HG02678 (cell line): ENCODE measurements around the gene SUN5.

Experiments used
- ATAC-seq: cut with Tn5 transposase; IDR thresholded peaks from one replicate; pipeline ENCODE4 v1.9.1; 2021; ENCODE audit warnings: mild to moderate bottlenecking, moderate library complexity; ENCODE audit not compliant: unreplicated experiment

Gene SUN5

DNA sequence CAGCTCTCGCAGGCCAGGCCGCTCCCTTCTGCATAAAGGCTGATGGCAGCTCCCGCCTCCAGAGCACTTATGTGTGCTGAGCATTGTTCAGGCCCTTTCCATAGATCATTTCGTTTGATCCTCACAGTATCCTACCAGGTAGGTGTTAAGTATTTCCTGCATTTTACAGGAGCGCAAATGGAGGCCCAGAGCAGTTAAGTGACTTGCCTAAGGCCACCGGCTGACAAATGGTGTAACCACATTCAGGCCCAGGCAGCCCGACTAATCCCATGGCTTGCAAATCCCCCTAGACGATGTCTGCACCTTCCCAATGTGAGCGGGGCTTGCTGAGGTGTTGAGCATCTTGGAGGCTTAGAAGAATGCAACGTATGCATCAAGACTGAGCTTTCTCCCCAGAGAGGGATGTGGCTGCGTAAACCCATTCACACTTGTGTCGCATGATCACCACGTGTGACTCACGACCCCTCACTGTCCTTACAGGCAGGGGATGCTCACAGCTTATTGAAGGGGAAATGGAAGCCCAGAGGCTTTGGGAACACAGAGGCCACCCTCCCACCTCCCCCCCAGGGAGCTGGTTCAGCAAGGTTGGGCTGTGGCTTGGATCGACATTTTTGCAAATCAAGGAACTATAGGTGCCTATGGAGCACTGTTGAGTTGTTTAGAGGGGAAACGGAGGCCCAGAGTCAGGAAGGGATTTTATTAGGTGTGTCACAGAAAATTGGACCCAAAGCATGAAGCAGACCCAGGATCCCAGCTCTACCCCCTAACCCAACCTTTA, 10.3 kb upstream of the SUN5 start:
- no peak for ATAC-seq

GRCh38 chr20:33013701-33014326, 9.6 kb upstream of the SUN5 start:
- ATAC-seq = no peak

GRCh38 chr20:33012327-33013189, 8.3 kb upstream of the SUN5 start:
- no peak for ATAC-seq

DNA sequence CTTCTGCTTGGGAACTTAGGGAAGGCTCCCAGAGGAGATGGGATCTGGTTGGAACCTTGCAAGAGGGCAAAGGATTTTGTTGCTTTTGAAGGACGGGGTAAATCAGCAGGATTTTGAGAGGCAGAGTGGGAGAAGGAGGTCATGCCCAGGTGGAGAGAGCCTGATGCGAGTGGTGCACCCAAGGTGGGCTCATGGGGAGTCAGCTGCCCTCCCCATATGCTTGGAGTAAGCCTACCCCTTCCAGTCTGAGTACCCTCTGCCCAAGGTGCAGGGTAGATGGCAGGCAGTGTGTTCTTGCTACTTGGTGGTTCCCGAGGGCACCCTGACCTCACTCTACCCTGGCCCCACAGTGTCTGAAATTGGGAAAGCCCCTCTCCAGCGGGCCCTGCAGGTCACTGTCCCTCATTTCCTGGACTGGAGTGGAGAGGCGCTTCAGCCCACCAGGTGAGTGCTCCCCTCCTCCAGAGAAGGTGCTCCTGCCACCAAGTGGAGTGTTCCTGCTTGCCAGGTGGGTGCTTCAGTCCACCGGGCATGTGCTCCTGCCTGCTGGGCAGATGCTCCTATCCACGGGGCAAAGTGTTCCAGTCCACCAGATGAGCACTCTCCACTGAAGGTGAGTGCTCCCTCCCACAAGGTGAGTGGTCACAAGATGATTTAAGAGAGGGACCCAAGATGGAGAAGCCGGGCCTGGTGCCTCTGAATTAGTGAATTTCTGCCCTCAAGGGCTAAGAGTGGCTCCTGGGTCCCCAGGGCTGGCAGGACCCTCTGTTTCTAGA, 6.6 kb upstream of the SUN5 start:
- no peak for ATAC-seq

DNA sequence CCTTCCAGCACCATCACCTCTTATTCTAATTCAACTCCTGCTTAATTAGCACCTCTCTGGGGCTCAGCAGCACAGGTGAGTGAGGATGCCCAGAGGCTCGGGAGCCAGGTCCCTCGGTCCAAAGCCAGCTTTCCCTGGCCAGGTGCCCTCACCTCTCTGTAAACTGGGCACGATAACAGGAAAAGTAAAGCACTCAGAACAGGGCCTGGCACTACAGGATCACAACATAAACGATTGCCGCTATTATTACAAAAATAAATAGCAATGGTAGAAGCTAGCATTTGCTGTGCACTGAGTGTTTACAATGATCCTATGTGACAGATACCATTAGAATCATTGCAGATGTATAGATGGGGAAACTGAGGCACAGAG, 5.9 kb upstream of the SUN5 start:
- ATAC-seq = no peak

GRCh38 chr20:33009214-33010132, 5.2 kb upstream of the SUN5 start:
- ATAC-seq = no peak

- ATAC-seq = no peak
Measured at GRCh38 chr20:33008336-33009213, 4.3 kb upstream of the SUN5 start.

DNA sequence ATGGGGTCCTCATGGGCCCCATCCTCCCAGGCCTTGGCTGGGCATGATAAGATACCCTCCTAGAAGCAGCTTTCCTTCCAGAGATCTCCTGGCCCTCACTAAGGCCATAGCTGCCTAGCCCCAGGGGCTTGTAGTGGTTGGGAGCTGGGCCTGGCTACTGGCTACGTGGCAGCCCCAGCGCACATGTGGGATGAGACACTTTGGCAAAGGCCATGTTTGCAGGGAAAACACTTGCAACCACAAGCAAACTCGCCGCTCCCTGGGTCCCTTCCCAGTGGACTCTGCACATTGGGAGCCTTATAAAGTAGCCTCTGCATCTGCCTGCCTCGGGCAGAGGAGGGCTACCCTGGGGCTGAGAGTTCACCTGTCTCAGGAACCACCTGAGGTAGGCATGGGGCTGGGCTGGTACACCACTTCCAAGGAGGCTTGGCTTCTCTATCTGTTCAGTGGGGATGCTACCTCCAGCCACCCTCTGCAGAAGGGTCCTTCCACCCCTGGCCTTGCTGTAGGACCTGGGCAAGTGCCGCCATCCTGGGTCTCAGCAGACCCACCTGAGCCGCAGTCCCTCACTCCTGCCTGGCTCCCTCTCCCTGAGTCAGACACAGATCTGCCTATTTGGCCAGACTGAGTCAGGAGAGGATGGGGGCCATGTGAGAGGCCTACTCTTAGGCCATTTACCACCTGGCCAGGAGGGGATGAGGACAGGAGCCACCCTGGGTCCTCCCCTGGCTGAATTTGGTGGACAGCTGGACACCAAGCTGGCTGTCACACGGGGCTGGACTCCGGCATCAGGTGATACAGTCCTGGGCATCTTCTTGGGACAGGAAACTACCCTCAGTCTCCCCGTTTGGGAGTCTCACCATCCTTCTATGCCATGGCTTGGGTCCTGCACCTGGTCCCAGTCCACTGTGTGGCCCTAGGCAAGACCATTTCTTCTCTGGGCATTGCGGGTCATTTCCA, 3.4 kb upstream of the SUN5 start, which contains the start of gene BPIFB2:
BPIFB2 (plus strand) TSS at position 329 of the 960 bp plus-strand sequence. CDS start 871 bp downstream, outside the sequence.
- ATAC-seq = no peak

DNA sequence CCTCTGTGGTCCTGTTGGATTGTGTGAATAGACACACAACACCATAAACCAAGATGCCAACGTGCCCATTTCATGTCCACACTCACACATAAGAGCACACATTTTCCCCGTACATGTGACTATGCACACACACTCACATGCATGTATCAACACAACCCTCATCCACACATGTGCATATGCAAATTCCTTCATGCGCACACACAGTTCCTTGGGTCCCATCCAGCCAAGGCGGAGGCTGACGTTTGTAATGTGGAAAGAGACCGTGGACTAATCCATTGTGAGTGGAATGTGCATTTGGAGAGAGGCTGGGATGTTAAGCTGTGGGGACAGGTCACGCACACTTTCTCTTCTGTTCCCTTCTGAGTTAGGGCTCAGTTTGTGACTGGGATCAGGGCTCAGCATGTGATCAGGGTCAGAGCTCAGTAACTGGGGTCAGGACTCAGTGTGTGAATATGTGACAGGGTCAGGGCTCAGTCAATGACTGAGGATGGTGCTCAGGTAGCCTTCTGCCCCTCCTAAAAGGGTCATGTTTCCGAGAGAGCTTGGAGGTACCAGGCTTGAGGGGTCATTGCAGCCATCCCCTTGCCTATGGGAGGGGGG, 2.6 kb upstream of the SUN5 start:
- no peak for ATAC-seq

DNA sequence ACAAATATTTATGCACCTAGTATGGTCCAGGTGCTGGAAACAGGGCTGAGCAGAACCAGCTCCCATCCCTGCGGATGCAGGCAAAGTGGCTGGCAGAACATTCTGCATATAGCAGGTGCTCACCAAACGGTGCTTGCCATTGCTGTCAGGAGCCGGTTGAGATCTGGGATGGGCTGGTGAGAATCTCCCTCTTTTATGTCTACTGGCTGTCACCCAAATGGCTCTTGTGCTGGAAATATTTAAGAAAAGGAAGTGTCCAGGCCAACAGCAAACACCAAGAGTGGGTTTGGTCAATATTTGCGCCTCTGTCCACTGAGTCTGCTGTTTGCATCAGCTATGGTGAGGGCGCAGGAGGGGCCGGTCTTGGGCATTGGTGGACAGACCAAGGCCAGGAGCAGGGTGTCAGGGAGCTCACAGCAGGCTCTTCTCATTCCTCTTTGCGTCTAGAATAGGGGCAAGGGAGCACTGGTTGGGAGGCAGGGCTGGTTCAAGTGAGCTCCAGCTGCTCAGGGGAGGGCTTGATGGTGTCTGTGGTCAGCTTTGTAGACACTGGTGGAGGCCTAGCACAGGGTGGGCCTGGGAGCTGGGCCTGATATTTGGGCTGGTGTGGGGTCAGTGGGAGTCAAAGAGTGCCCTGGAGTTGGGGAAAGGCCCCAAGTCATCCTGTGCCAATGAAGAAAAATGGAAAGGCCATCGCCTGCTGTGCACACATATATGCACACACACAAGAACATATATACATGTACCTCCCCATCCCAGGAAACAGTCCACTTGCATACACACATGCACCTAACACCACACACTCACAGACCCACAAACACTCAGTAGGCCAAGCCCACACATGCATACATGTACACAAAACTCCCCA, 1.9 kb upstream of the SUN5 start:
- no peak for ATAC-seq

DNA sequence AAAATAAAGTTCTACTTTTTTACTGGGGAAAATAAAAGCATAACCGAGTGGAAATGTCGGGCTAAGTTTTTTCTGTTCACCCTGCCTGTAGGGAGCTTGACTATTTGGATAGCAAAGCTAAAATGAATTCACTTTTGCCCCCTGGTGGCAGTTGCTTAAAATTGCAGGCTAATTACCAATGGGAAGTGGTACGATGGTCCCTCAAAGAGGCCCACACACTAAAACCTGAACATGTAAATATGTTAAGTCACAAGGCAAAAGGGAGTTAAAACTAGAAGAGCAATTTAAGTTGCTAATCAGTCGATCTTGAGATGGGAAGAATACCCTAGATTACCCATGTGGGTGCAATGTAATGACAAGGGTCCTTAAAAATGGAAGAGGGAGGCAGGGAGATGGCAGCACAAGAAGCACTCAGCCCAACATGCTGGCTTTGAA, 916 bp upstream of the SUN5 start:
- no peak for ATAC-seq

DNA sequence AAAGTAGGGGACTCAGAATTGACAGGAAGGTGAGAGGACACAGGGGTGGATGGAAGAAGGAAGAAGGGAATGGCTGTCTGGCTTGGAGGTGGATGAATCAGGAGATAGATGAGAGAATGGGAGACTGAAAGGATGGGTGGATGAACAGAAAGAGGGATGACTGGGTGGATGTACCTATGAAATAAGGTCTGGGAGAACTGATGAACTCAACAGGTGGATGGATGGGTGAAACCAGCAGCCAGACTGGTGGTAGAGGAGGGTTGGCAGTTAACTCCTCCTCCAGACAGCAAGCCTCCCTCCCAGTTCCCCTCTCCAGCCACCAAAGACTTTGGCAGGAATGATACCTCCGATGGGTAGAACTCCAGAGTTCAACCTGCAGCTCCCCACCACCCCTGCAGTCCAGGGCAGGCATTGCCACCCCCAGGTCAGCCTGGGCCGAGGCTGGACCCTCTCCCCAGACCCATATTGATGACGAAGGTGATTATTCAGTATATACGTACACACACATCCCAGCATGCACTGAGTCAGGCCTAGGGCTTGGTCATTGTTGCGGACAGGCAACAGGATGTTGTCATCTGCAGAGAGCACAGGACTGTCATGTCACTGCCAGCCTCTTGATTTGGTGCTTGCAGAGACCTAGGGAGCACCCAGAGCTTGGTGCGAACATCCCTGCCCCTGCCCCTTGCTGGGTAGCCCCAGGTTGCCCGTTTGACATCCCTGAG, 2.0 kb downstream of the SUN5 start:
- ATAC-seq = no peak

- no peak for ATAC-seq
Measured at GRCh38 chr20:33000802-33001466, 3.3 kb downstream of the SUN5 start.

DNA sequence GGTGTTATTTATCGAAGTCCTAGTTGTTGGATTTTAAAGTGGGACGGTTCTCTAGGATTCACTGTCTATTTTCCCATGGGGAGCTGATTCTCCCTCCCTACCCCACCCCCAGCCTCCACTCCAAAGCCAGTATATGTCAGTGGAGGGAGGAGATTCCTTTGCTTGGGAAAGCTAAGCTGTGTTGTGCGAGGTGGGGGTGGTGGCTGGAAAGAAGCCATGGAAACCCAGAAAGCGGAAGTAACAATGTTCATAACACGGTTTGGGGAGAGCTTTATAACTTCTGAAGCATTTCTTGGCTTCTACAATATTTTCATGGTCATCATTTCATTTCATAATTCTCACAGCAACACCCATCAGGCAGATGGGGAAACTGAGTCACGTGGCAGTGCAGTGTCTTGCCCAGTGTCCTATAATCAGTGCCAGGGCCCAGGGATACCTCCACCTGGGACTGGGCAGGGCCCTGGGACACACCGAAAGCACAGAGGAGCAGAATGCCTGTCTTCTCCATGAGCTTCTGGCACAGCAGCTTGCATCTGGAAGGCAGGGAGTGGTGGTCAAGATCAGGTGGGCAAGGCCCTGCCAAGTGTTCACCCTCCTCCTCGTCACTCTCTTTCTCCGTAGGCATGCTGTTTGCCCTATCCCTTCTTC, 4.5 kb downstream of the SUN5 start:
- no peak for ATAC-seq

GRCh38 chr20:32997431-32997830, 6.8 kb downstream of the SUN5 start:
- ATAC-seq = no peak
